Panc1 (cell line): ENCODE results near the gene RAD51AP1.

Source experiments
- POLR2AphosphoS5 ChIP-seq: IDR thresholded peaks from 2 replicates; pipeline ENCODE4 v1.6.1; 2012; ENCODE audit warnings: mild to moderate bottlenecking, low read depth, low read length, moderate library complexity
- TF ChIP-seq, protein P1 (sequence below): fragments of 450-650 bp; IDR thresholded peaks from 2 replicates; pipeline ENCODE4 v1.5.1; 2017; ENCODE audit warnings: mild to moderate bottlenecking
- TF ChIP-seq, protein P2 (sequence below), 2 experiments: IDR thresholded peaks; 2 replicates each; pipeline ENCODE4 v1.6.1; 2011 to 2012; ENCODE audit warnings: low read depth in 2 of 2, control low read depth in 1 of 2, low read length in 1 of 2, mild to moderate bottlenecking in 1 of 2, moderate library complexity in 1 of 2; ENCODE audit not compliant: insufficient read depth in 1 of 2

DNA sequence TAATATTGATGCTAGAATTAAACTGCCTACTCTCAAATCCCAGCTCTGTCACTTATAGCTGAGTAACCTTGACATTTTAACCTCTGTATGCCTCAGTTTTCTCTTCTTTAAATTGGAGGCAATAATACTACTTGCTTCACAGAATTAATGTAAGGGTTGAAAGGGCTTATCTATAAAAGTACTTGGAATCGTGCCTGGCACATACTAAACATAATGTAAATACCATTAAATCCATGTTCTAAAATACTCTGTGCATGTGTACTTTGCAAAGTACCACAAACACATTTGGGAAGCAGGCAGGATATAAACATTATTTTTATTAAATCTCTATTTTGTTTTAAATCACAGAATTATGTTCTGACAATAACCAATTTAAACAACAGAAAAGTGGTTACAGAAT lies 65.3 kb downstream of the RAD51AP1 start:
- TF ChIP-seq, protein P1, sequence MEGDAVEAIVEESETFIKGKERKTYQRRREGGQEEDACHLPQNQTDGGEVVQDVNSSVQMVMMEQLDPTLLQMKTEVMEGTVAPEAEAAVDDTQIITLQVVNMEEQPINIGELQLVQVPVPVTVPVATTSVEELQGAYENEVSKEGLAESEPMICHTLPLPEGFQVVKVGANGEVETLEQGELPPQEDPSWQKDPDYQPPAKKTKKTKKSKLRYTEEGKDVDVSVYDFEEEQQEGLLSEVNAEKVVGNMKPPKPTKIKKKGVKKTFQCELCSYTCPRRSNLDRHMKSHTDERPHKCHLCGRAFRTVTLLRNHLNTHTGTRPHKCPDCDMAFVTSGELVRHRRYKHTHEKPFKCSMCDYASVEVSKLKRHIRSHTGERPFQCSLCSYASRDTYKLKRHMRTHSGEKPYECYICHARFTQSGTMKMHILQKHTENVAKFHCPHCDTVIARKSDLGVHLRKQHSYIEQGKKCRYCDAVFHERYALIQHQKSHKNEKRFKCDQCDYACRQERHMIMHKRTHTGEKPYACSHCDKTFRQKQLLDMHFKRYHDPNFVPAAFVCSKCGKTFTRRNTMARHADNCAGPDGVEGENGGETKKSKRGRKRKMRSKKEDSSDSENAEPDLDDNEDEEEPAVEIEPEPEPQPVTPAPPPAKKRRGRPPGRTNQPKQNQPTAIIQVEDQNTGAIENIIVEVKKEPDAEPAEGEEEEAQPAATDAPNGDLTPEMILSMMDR = no peak
- TF ChIP-seq, protein P2, sequence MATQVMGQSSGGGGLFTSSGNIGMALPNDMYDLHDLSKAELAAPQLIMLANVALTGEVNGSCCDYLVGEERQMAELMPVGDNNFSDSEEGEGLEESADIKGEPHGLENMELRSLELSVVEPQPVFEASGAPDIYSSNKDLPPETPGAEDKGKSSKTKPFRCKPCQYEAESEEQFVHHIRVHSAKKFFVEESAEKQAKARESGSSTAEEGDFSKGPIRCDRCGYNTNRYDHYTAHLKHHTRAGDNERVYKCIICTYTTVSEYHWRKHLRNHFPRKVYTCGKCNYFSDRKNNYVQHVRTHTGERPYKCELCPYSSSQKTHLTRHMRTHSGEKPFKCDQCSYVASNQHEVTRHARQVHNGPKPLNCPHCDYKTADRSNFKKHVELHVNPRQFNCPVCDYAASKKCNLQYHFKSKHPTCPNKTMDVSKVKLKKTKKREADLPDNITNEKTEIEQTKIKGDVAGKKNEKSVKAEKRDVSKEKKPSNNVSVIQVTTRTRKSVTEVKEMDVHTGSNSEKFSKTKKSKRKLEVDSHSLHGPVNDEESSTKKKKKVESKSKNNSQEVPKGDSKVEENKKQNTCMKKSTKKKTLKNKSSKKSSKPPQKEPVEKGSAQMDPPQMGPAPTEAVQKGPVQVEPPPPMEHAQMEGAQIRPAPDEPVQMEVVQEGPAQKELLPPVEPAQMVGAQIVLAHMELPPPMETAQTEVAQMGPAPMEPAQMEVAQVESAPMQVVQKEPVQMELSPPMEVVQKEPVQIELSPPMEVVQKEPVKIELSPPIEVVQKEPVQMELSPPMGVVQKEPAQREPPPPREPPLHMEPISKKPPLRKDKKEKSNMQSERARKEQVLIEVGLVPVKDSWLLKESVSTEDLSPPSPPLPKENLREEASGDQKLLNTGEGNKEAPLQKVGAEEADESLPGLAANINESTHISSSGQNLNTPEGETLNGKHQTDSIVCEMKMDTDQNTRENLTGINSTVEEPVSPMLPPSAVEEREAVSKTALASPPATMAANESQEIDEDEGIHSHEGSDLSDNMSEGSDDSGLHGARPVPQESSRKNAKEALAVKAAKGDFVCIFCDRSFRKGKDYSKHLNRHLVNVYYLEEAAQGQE (IDR thresholded peaks at IDR 0.05; ENCODE audit: insufficient read depth in 1 of 2, low read depth in 2 of 2, low read length in 1 of 2) = no peak
- TF ChIP-seq POLR2AphosphoS5 = no peak
